HG03095 (cell line): ENCODE data around the gene NMRK1.

Source experiments
- ATAC-seq: cut with Tn5 transposase; IDR thresholded peaks from one replicate; pipeline ENCODE4 v1.9.1; 2021; ENCODE audit warnings: moderate library complexity; ENCODE audit not compliant: unreplicated experiment

NMRK1 gene

GRCh38 chr9:75063556-75064305 is 24.2 kb downstream of the NMRK1 start:
- no peak for ATAC-seq

- no peak for ATAC-seq
These were observed 26.8 kb downstream of the NMRK1 start for GRCh38 chr9:75061169-75061568.

- no peak for ATAC-seq
These were observed 33.5 kb downstream of the NMRK1 start for GRCh38 chr9:75054368-75055001.

- ATAC-seq: peak; percentile 91
These were observed 34.1 kb downstream of the NMRK1 start for GRCh38 chr9:75053869-75054268.

- ATAC-seq: no peak
These were observed 36.7 kb downstream of the NMRK1 start for GRCh38 chr9:75051285-75051684.

GRCh38 chr9:75047506-75047905 is 40.4 kb downstream of the NMRK1 start:
- no peak for ATAC-seq

- ATAC-seq: no peak
These were observed 41.1 kb downstream of the NMRK1 start for GRCh38 chr9:75046725-75047345.

- ATAC-seq: no peak
These were observed 46.9 kb downstream of the NMRK1 start for GRCh38 chr9:75041041-75041440.

- no peak for ATAC-seq
These were observed 48.2 kb downstream of the NMRK1 start for GRCh38 chr9:75039801-75040200.

- ATAC-seq: no peak
These were observed 48.9 kb downstream of the NMRK1 start for GRCh38 chr9:75039009-75039408.

GRCh38 chr9:75036793-75037192 is 51.2 kb downstream of the NMRK1 start:
- no peak for ATAC-seq

GRCh38 chr9:75033791-75034473 is 54.0 kb downstream of the NMRK1 start:
- ATAC-seq: peak; percentile 79

GRCh38 chr9:75027187-75028107 is 60.5 kb downstream of the NMRK1 start:
- ATAC-seq: peak; percentile 48

GRCh38 chr9:75023846-75024245 is 64.1 kb downstream of the NMRK1 start:
- ATAC-seq: no peak

- ATAC-seq: no peak
These were observed 68.3 kb downstream of the NMRK1 start for GRCh38 chr9:75019654-75020053.

- no peak for ATAC-seq
These were observed 68.9 kb downstream of the NMRK1 start for GRCh38 chr9:75019022-75019421.

- ATAC-seq: no peak
These were observed 70.6 kb downstream of the NMRK1 start for GRCh38 chr9:75017378-75017777.

- ATAC-seq: no peak
These were observed 74.2 kb downstream of the NMRK1 start for GRCh38 chr9:75013735-75014134.
